Bronchial epithelial cell (primary cell): ENCODE data around the gene DNAJC1. TPM values are rescaled to one million over a fixed set of nuclear protein-coding genes. Genes with fewer than 3 reads are reported as not detected.

Experiments
- DNase-seq: peaks from one replicate; pipeline ENCODE4 v3.0.0-alpha.2; 2010; ENCODE audit warnings: low read depth
- FAIRE-seq: peaks from 2 replicates; lab custom pipeline; 2011; peaks lifted over from hg19 to GRCh38; lab: Jason Lieb, UNC
- H3K27me3 ChIP-seq: 2 replicates; pipeline ENCODE4 v1.5.1; 2011; ENCODE audit warnings: low read length; ENCODE audit not compliant: control insufficient read depth, insufficient read depth
- H3K36me3 ChIP-seq: 2 replicates; pipeline ENCODE4 v1.5.1; 2011; ENCODE audit warnings: low read length; ENCODE audit not compliant: control insufficient read depth, insufficient read depth
- H3K4me3 ChIP-seq: 2 replicates; pipeline ENCODE4 v1.5.1; 2011; ENCODE audit warnings: mild to moderate bottlenecking, low read depth, low read length, control low read depth
- total RNA-seq: library from RNA; depleted of rRNA; stranded (reverse); fragments of >200 nt; gene quantifications from 2 replicates; pipeline ENCODE4 v1.2.1, GENCODE V29; 2014
- TF ChIP-seq, protein P1 (sequence below): IDR thresholded peaks from 2 replicates; pipeline ENCODE4 v1.5.1; 2011; ENCODE audit warnings: mild to moderate bottlenecking, moderate library complexity, low read length, control low read depth, inconsistent platforms; ENCODE audit not compliant: insufficient read depth, severe bottlenecking

Gene DNAJC1
- total RNA-seq, 1 donor from 2014 or later = 81.6 TPM

DNA sequence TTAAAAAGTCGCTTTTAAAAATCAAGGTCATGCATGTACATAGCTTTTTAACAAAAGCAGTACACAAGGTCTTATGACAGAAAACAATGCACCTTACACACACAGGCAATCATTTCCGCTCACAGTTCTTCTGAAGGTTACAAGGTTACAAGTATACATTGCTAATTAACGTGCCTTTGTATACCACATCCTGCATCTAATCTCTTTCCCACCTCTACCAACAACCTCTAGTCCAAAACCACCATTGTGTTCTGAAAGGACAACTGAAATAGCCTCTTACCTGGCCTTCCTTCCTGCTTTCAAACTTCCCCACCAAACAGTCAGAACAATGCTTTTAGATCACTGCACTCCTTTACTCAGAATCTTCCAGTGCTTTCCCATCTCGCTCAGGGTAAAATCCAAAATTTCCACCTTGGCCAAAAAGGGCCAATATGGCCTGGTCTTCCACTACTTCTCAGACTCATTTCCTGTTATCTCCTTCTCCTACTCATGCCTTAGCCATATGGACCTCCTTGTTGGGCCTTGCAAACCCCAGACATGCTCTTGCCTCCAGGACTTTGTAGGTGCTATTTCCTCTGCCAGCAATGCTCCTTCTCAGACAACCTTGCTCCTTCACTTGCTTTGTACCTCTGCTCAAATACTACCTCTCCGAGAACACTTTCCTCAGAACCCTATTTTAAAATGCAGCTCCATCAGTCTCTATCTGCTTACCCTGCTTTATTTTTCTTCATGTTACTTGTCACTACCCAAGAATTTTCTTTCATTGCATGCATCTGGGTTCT, 205.4 kb downstream of the DNAJC1 start:
- H3K27me3 ChIP-seq = no peaks in the 10 kb centered on the region
- DNase-seq (no peak), FAIRE-seq (no peak)
- H3K4me3 ChIP-seq = no peak overlapping the region
- TF ChIP-seq, protein P1, sequence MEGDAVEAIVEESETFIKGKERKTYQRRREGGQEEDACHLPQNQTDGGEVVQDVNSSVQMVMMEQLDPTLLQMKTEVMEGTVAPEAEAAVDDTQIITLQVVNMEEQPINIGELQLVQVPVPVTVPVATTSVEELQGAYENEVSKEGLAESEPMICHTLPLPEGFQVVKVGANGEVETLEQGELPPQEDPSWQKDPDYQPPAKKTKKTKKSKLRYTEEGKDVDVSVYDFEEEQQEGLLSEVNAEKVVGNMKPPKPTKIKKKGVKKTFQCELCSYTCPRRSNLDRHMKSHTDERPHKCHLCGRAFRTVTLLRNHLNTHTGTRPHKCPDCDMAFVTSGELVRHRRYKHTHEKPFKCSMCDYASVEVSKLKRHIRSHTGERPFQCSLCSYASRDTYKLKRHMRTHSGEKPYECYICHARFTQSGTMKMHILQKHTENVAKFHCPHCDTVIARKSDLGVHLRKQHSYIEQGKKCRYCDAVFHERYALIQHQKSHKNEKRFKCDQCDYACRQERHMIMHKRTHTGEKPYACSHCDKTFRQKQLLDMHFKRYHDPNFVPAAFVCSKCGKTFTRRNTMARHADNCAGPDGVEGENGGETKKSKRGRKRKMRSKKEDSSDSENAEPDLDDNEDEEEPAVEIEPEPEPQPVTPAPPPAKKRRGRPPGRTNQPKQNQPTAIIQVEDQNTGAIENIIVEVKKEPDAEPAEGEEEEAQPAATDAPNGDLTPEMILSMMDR = no peak
- no peaks in the 10 kb centered on the region for H3K36me3 ChIP-seq

GRCh38 chr10:21797533-21797932, 206.0 kb downstream of the DNAJC1 start:
- TF ChIP-seq, protein P1 = no peak
- Histone ChIP-seq H3K27me3 (no peaks in the 10 kb centered on the region), H3K4me3 (no peak overlapping the region), H3K36me3 (no peaks in the 10 kb centered on the region)
- DNase-seq (no peak), FAIRE-seq (no peak)

GRCh38 chr10:21791276-21791675, 212.3 kb downstream of the DNAJC1 start:
- TF ChIP-seq, protein P1 = no peak
- DNase-seq = peak; percentile 64
- Histone ChIP-seq H3K4me3 (no peak overlapping the region), H3K36me3 (no peaks in the 10 kb centered on the region), H3K27me3 (no peaks in the 10 kb centered on the region)
- FAIRE-seq = no peak

- FAIRE-seq (no peak), DNase-seq (no peak)
Observed at GRCh38 chr10:21776883-21777282, 226.6 kb downstream of the DNAJC1 start.

GRCh38 chr10:21771219-21771618, 232.3 kb downstream of the DNAJC1 start:
- FAIRE-seq = no peak
- TF ChIP-seq, protein P1 = no peak
- no peak overlapping the region for H3K4me3 ChIP-seq

More at GRCh38 chr10:21776883-21777282, 226.6 kb downstream of the DNAJC1 start:
- Histone ChIP-seq H3K4me3 (no peak overlapping the region), H3K27me3 (no peaks in the 10 kb centered on the region), H3K36me3 (no peaks in the 10 kb centered on the region)
- TF ChIP-seq, protein P1 = no peak

DNA sequence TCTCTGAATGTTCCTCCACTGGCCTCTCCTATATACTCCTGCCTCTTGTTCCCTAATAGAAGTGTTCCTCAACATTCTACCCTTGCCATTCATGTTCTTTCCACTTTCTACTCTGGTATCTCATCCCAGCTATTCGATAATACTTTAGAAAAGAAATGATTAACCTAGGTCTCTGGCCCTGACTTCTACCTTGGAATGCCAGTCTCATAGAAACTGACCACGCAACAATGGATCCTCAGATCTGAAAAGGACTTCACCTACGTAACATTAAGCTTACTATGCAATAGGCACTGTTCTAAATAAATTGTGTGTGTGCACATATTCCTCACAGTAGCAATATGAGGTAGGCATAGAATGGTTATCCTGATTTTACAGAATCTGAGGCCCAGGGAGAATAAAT, 234.5 kb downstream of the DNAJC1 start:
- Histone ChIP-seq H3K27me3 (no peaks in the 10 kb centered on the region), H3K36me3 (no peaks in the 10 kb centered on the region), H3K4me3 (no peak overlapping the region)
- TF ChIP-seq, protein P1 = no peak
- no peak for FAIRE-seq
- no peak for DNase-seq

More at GRCh38 chr10:21771219-21771618, 232.3 kb downstream of the DNAJC1 start:
- DNase-seq = no peak
- Histone ChIP-seq H3K36me3 (no peaks in the 10 kb centered on the region), H3K27me3 (no peaks in the 10 kb centered on the region)
